HepG2 (cell line): ENCODE measurements around the gene GSTT2.

Experiments used
- ATF1 ChIP-seq: IDR thresholded peaks from 2 replicates; pipeline ENCODE4 v1.6.1; 2016; ENCODE audit warnings: mild to moderate bottlenecking, control low read depth
- CREBL2 ChIP-seq: sonication (generic); formaldehyde crosslinking; IDR thresholded peaks from 2 replicates; pipeline ENCODE4 v1.8.1; 2023; ENCODE audit warnings: missing genetic modification reagents, mild to moderate bottlenecking, borderline replicate concordance
- CTCF ChIP-seq: sonication (generic); formaldehyde crosslinking; IDR thresholded peaks from 2 replicates; pipeline ENCODE4 v1.5.0; 2020; ENCODE audit warnings: mild to moderate bottlenecking, missing genetic modification reagents, moderate library complexity
- FOXJ3 ChIP-seq: sonication (generic); formaldehyde crosslinking; IDR thresholded peaks from 2 replicates; pipeline ENCODE4 v1.4.0; 2020; ENCODE audit warnings: missing genetic modification reagents, mild to moderate bottlenecking, borderline replicate concordance
- MAX ChIP-seq: IDR thresholded peaks from 2 replicates; pipeline ENCODE4 v1.6.1; 2012; ENCODE audit warnings: inconsistent platforms
- MBNL3 ChIP-seq: fragments of 250-450 bp; sonication (Bioruptor Pico); conservative IDR thresholded peaks from 2 replicates; pipeline ENCODE4 v1.8.0; 2022; ENCODE audit warnings: mild to moderate bottlenecking, inconsistent platforms
- MYC ChIP-seq: sonication (generic); formaldehyde crosslinking; IDR thresholded peaks from 2 replicates; pipeline ENCODE4 v1.9.0; 2021; ENCODE audit warnings: missing genetic modification reagents, borderline replicate concordance
- POLR2AphosphoS5 ChIP-seq: IDR thresholded peaks from 2 replicates; pipeline ENCODE4 v1.6.1; 2012; ENCODE audit warnings: low read depth, low read length
- RAD21 ChIP-seq: fragments of 450-650 bp; formaldehyde crosslinking; IDR thresholded peaks from 2 replicates; pipeline ENCODE4 v1.5.0; 2020; ENCODE audit warnings: mild to moderate bottlenecking
- SMC3 ChIP-seq: IDR thresholded peaks from 2 replicates; pipeline ENCODE4 v1.6.1; 2011; ENCODE audit warnings: low read length, improper control_type of control experiment
- ZNF580 ChIP-seq: IDR thresholded peaks from 2 replicates; pipeline ENCODE4 v1.6.1; 2016; ENCODE audit warnings: low read depth, borderline replicate concordance

GRCh38 chr22:24007253-24008021 lies 27.5 kb downstream of the GSTT2 start:
- TF ChIP-seq ATF1 (CRISPR knock-in tag) (no peak), CTCF (CRISPR knock-in tag) (no peak), FOXJ3 (no peak), ZNF580 (CRISPR knock-in tag) (no peak), MYC (CRISPR knock-in tag) (no peak), POLR2AphosphoS5 (no peak), MAX (no peak; the same call in 1 of the 2 replicates), SMC3 (no peak), RAD21 (no peak), MBNL3 (CRISPR knock-in tag) (no peak), CREBL2 (CRISPR knock-in tag) (no peak)
